ENCODE results near the gene GIPR. TPM values are rescaled to one million over a fixed set of nuclear protein-coding genes. Genes with fewer than 3 reads are reported as not detected.

Gene GIPR
- total RNA-seq, 4 donors from 2014 or later, result 0.98 TPM; not detected in 3

DNA sequence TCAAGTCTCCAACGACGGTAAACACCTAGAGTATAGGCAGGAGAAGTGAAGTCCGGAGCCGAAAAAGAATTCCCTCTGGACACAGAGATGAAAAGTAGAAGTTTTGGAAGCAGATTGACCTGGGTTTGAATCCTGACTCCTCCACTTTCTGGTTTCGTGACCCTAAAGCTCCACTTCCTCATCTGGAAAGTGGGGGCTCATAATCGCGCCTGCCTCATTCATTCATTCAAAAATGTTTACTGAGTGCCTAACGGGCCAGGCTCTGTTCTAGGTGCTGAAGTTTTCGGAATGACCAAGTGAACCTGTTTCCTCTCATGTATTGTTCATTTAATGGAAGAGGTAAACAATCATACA lies 21.7 kb upstream of the GIPR start:
- intact Hi-C loops (cut with DNase I; ENCODE audit: low total_unique reads), result no loop called here
- Histone ChIP-seq H3K4me1 (no peaks in the 10 kb centered on the region), H3K36me3 (no peaks in the 10 kb centered on the region), H3K4me3 (no peak overlapping the region), H3K27ac (no peak overlapping the region), H3K9me3 (no peaks in the 10 kb centered on the region), H3K27me3 (peaks cover 0 to 6% of the 10 kb centered on the region in 2 donors)
- TF ChIP-seq POLR2A (IDR thresholded peaks at IDR 0.05) (no peak), CTCF (IDR thresholded peaks at IDR 0.05) (no peak)
- DNase-seq, result no peak

DNA sequence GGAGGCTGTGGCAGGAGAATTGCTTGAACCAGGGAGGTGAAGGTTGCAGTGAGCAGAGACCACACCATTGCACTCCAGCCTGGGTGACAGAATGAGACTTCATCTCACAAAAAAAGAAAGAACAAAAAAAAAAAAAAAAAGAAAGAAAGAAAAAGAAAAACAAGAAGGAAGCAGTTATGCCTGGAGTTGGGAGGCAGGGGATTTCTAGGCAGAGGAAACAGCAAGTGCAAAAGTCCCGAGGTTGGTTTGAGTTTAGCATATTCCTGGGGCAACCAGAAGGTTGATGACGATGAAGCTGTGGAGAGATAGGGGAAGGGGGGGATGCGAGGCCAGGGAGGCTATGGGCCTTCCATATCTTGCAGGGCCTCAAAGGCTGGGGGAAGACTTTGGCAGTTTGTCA lies 17.3 kb upstream of the GIPR start:
- H3K27ac ChIP-seq, result no peak overlapping the region
- H3K4me1 ChIP-seq, result no peaks in the 10 kb centered on the region
- H3K9me3 ChIP-seq, result no peaks in the 10 kb centered on the region
- no peak overlapping the region for H3K4me3 ChIP-seq
- intact Hi-C loops (cut with DNase I; ENCODE audit: low total_unique reads), result no loop called here
- H3K36me3 ChIP-seq, result no peaks in the 10 kb centered on the region
- TF ChIP-seq CTCF (IDR thresholded peaks at IDR 0.05) (no peak), POLR2A (IDR thresholded peaks at IDR 0.05) (no peak)
- no peak for DNase-seq
- no peaks in the 10 kb centered on the region for H3K27me3 ChIP-seq

GRCh38 chr19:45653634-45654033 lies 14.4 kb upstream of the GIPR start:
- TF ChIP-seq POLR2A (IDR thresholded peaks at IDR 0.05) (no peak), CTCF (IDR thresholded peaks at IDR 0.05) (no peak)
- no peak overlapping the region for H3K27ac ChIP-seq
- no peaks in the 10 kb centered on the region for H3K27me3 ChIP-seq
- no peak overlapping the region for H3K4me3 ChIP-seq
- no peaks in the 10 kb centered on the region for H3K4me1 ChIP-seq
- DNase-seq, result no peak
- no peaks in the 10 kb centered on the region for H3K9me3 ChIP-seq
- no peaks in the 10 kb centered on the region for H3K36me3 ChIP-seq
- intact Hi-C loops (cut with DNase I; ENCODE audit: low total_unique reads), result no loop called here

GRCh38 chr19:45655073-45655472 lies 12.9 kb upstream of the GIPR start:
- no peaks in the 10 kb centered on the region for H3K36me3 ChIP-seq
- H3K27ac ChIP-seq, result no peak overlapping the region
- no peak overlapping the region for H3K4me3 ChIP-seq
- no peak for DNase-seq
- intact Hi-C loops (cut with DNase I; ENCODE audit: low total_unique reads), result no loop called here
- no peaks in the 10 kb centered on the region for H3K9me3 ChIP-seq
- H3K27me3 ChIP-seq, result no peaks in the 10 kb centered on the region
- TF ChIP-seq CTCF (IDR thresholded peaks at IDR 0.05) (no peak), POLR2A (IDR thresholded peaks at IDR 0.05) (no peak)
- no peaks in the 10 kb centered on the region for H3K4me1 ChIP-seq

GRCh38 chr19:45657520-45658167 lies 10.4 kb upstream of the GIPR start:
- Histone ChIP-seq H3K4me3 (no peak overlapping the region), H3K36me3 (no peaks in the 10 kb centered on the region), H3K9me3 (no peaks in the 10 kb centered on the region), H3K27ac (no peak overlapping the region), H3K4me1 (no peaks in the 10 kb centered on the region), H3K27me3 (no peaks in the 10 kb centered on the region)
- intact Hi-C loops (cut with DNase I; ENCODE audit: low total_unique reads), result no loop called here
- TF ChIP-seq POLR2A (IDR thresholded peaks at IDR 0.05) (no peak), CTCF (IDR thresholded peaks at IDR 0.05) (no peak)
- DNase-seq, result no peak
